ENCODE measurements around the gene NXPE2.

NXPE2 gene

GRCh38 chr11:114746013-114746412 is 67.7 kb downstream of the NXPE2 start:
- DNase-seq: no peak

All from right hindlimb (tissue), 1 donor.